Brain microvascular endothelial cell (primary cell): Measurements from ENCODE around the gene CYP4F22.
A peak's percentile ranks its signal among the peaks of the same experiment; 100 is the strongest.

Experiments
- DNase-seq: peaks from one replicate; pipeline ENCODE4 v3.0.0-alpha.2; 2020
- H3K27ac ChIP-seq: fragments of 250-450 bp; sonication (Bioruptor Pico); 2 replicates; pipeline ENCODE4 v1.5.1; 2020; ENCODE audit warnings: mild to moderate bottlenecking, moderate library complexity
- H3K27me3 ChIP-seq: fragments of 250-450 bp; sonication (Bioruptor Pico); replicated peaks from 2 replicates; pipeline ENCODE4 v1.5.1; 2020; ENCODE audit warnings: mild to moderate bottlenecking
- H3K36me3 ChIP-seq: fragments of 250-450 bp; sonication (Bioruptor Pico); replicated peaks from 2 replicates; pipeline ENCODE4 v1.5.1; 2020; ENCODE audit warnings: mild to moderate bottlenecking
- H3K4me3 ChIP-seq: 2 replicates; pipeline ENCODE4 v1.5.1; 2011; ENCODE audit warnings: low read depth, mild to moderate bottlenecking, control low read depth, low read length, moderate library complexity
- in situ Hi-C: cut with HindIII; loops from 2 replicates; pipeline ENCODE4 v1.10.0; 2017; ENCODE audit warnings: low sequenced_read_pairs, low pct_ligation_motif_present
- TF ChIP-seq, protein P1 (sequence below): IDR thresholded peaks from 2 replicates; pipeline ENCODE4 v1.5.1; 2011; ENCODE audit warnings: low read depth, mild to moderate bottlenecking, moderate library complexity, low read length, control low read depth, inconsistent platforms; ENCODE audit errors: missing control alignments

The CYP4F22 gene

GRCh38 chr19:15508035-15508710 is at the start of gene CYP4F22:
TSS of gene CYP4F22 (plus strand) at chr19:15508525. CDS start at chr19:15525337, 16,812 bp downstream.
- H3K36me3 ChIP-seq, result no peaks in the 10 kb centered on the region
- no peak within 1 kb of the TSS for H3K27ac ChIP-seq
- DNase-seq, result no peak
- peaks cover 16% of the 10 kb centered on the region for H3K27me3 ChIP-seq
- in situ Hi-C loops, result no loop called here
- H3K4me3 ChIP-seq, result no peak within 1 kb of the TSS
- TF ChIP-seq, protein P1, sequence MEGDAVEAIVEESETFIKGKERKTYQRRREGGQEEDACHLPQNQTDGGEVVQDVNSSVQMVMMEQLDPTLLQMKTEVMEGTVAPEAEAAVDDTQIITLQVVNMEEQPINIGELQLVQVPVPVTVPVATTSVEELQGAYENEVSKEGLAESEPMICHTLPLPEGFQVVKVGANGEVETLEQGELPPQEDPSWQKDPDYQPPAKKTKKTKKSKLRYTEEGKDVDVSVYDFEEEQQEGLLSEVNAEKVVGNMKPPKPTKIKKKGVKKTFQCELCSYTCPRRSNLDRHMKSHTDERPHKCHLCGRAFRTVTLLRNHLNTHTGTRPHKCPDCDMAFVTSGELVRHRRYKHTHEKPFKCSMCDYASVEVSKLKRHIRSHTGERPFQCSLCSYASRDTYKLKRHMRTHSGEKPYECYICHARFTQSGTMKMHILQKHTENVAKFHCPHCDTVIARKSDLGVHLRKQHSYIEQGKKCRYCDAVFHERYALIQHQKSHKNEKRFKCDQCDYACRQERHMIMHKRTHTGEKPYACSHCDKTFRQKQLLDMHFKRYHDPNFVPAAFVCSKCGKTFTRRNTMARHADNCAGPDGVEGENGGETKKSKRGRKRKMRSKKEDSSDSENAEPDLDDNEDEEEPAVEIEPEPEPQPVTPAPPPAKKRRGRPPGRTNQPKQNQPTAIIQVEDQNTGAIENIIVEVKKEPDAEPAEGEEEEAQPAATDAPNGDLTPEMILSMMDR, result no peak

DNA sequence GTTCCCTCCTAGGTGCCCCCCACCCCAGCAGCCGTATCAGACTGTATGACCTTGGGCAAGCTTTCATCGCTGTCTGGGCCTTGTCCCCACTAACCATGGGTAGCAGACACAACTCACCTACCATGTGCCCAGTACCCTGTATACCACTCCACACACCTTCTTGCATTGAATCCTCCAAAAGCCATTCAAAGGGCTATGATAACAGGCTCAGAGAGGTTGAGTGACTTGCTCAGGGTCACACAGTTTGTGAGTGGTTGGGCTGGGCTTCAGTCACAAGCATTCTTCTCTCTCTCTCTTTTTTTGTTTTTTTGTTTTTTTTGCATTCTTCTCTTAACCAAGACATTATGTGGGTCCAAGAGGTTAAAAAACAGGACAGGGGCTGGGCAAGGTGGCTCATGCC is 46.6 kb upstream of the CYP4F22 start:
- Histone ChIP-seq H3K4me3 (no peak overlapping the region), H3K27ac (no peak overlapping the region), H3K27me3 (peaks cover 16% of the 10 kb centered on the region), H3K36me3 (no peaks in the 10 kb centered on the region)
- no peak for DNase-seq
- TF ChIP-seq, protein P1, result no peak
- in situ Hi-C loops, result no loop called here

- Histone ChIP-seq H3K36me3 (no peaks in the 10 kb centered on the region), H3K4me3 (no peak overlapping the region), H3K27ac (no peak overlapping the region), H3K27me3 (no peaks in the 10 kb centered on the region)
- in situ Hi-C loops, result no loop called here
- TF ChIP-seq, protein P1, result no peak
- DNase-seq, result no peak
Observed at GRCh38 chr19:15463861-15464371, 44.4 kb upstream of the CYP4F22 start.

- TF ChIP-seq, protein P1, result no peak
- no peak for DNase-seq
- Histone ChIP-seq H3K27me3 (peaks cover 7% of the 10 kb centered on the region), H3K27ac (no peak within 1 kb of the TSS), H3K4me3 (no peak within 1 kb of the TSS), H3K36me3 (no peaks in the 10 kb centered on the region)
- in situ Hi-C loops, result no loop called here
Observed at GRCh38 chr19:15464394-15465385, 43.6 kb upstream of the CYP4F22 start, which contains the start of gene RASAL3. TSS of gene RASAL3 (minus strand) at chr19:15464544. CDS start at chr19:15464358, 186 bp downstream.

GRCh38 chr19:15466851-15467733 is 41.2 kb upstream of the CYP4F22 start:
- peak; percentile 54 for DNase-seq
- H3K4me3 ChIP-seq, result no peak overlapping the region
- in situ Hi-C loops, result no loop called here
- TF ChIP-seq, protein P1, result no peak
- H3K27ac ChIP-seq, result peak overlapping the region; percentile 35
- H3K36me3 ChIP-seq, result no peaks in the 10 kb centered on the region
- H3K27me3 ChIP-seq, result peaks cover 9% of the 10 kb centered on the region
